Measurements from ENCODE around the gene YIPF2. TPM values are rescaled to one million over a fixed set of nuclear protein-coding genes. Genes with fewer than 3 reads are reported as not detected.

Gene YIPF2
- polyA plus RNA-seq, 3 donors: 12.3 to 25.2 (median 15.5) TPM

GRCh38 chr19:10889880-10890279 is 38.6 kb downstream of the YIPF2 start:
- no peaks in the 10 kb centered on the region for H3K4me1 Mint-ChIP-seq
- WGBS (ENCODE audit: insufficient coverage): no CpG with 5 or more reads among the region's 4 CpGs
- peaks cover 2 to 12% of the 10 kb centered on the region in 2 donors for H3K36me3 Mint-ChIP-seq
- Histone ChIP-seq H3K27me3 (ENCODE audit: control insufficient read depth in 2 of 2, insufficient read depth in 2 of 2, low read length in 2 of 2) (no peaks in the 10 kb centered on the region), H3K27ac (ENCODE audit: low read depth in 1 of 2, low read length in 2 of 2) (no peak overlapping the region), H3K79me2 (ENCODE audit: insufficient read depth, low read length) (peaks cover 23% of the 10 kb centered on the region), H3K4me1 (ENCODE audit: control insufficient read depth in 1 of 2, insufficient read depth in 2 of 2, low read length in 2 of 2) (no peaks in the 10 kb centered on the region), H3K36me3 (replicated peaks in 1 of 2; ENCODE audit: control insufficient read depth in 1 of 2, insufficient read depth in 2 of 2, low read length in 2 of 2) (no peaks in the 10 kb centered on the region), H2AFZ (ENCODE audit: insufficient read depth, low read depth, low read length, poor library complexity, severe bottlenecking) (no peak overlapping the region), H3K9me3 (replicated peaks in 1 of 2; ENCODE audit: control insufficient read depth in 1 of 2, insufficient read depth in 1 of 2, low read length in 2 of 2) (no peaks in the 10 kb centered on the region), H3K9ac (ENCODE audit: insufficient read depth, low read length, poor library complexity, severe bottlenecking) (no peak overlapping the region), H4K20me1 (ENCODE audit: insufficient read depth, low read length) (peaks cover 53% of the 10 kb centered on the region), H3K4me3 (replicated peaks in 1 of 3; ENCODE audit: low read depth in 2 of 3, low read length in 3 of 3) (no peak overlapping the region), H3K4me2 (replicated peaks; ENCODE audit: extremely low read depth, low read length, poor library complexity, severe bottlenecking) (no peak overlapping the region)
- no peak overlapping the region for H3K27ac Mint-ChIP-seq
- intact Hi-C loops (cut with micrococcal nuclease): no loop called here
- H3K4me3 Mint-ChIP-seq: no peak overlapping the region
- TF ChIP-seq CTCF (IDR thresholded peaks at IDR 0.05): no peak
- H3K27me3 Mint-ChIP-seq (ENCODE audit: low read depth in 3 of 3): peaks cover 0 to 2% (median 0%) of the 10 kb centered on the region in 3 donors
- no peaks in the 10 kb centered on the region for H3K9me3 Mint-ChIP-seq
- DNase-seq: no peak

- Mint-ChIP-seq H3K4me3 (no peak overlapping the region), H3K9me3 (no peaks in the 10 kb centered on the region), H3K27ac (no peak overlapping the region), H3K36me3 (peaks cover 2 to 3% of the 10 kb centered on the region in 2 donors), H3K4me1 (peaks cover 4% of the 10 kb centered on the region), H3K27me3 (ENCODE audit: low read depth in 3 of 3) (peaks cover 0 to 3% (median 0%) of the 10 kb centered on the region in 3 donors)
- H3K4me3 ChIP-seq (replicated peaks in 1 of 3; ENCODE audit: low read depth in 2 of 3, low read length in 3 of 3): no peak overlapping the region
- peaks cover 49% of the 10 kb centered on the region for H4K20me1 ChIP-seq (ENCODE audit: insufficient read depth, low read length)
- TF ChIP-seq CTCF (IDR thresholded peaks at IDR 0.05): no peak
- H3K27ac ChIP-seq (ENCODE audit: low read depth in 1 of 2, low read length in 2 of 2): no peak overlapping the region
- no peak overlapping the region for H3K9ac ChIP-seq (ENCODE audit: insufficient read depth, low read length, poor library complexity, severe bottlenecking)
- no peaks in the 10 kb centered on the region for H3K36me3 ChIP-seq (replicated peaks in 1 of 2; ENCODE audit: control insufficient read depth in 1 of 2, insufficient read depth in 2 of 2, low read length in 2 of 2)
- no peak overlapping the region for H2AFZ ChIP-seq (ENCODE audit: insufficient read depth, low read depth, low read length, poor library complexity, severe bottlenecking)
- intact Hi-C loops (cut with micrococcal nuclease): no loop called here
- peaks cover 24% of the 10 kb centered on the region for H3K79me2 ChIP-seq (ENCODE audit: insufficient read depth, low read length)
- no peaks in the 10 kb centered on the region for H3K27me3 ChIP-seq (ENCODE audit: control insufficient read depth in 2 of 2, insufficient read depth in 2 of 2, low read length in 2 of 2)
- 90% methylated on average over 7 of the region's 13 CpGs for WGBS (ENCODE audit: insufficient coverage)
- no peaks in the 10 kb centered on the region for H3K9me3 ChIP-seq (replicated peaks in 1 of 2; ENCODE audit: control insufficient read depth in 1 of 2, insufficient read depth in 1 of 2, low read length in 2 of 2)
- H3K4me1 ChIP-seq (ENCODE audit: control insufficient read depth in 1 of 2, insufficient read depth in 2 of 2, low read length in 2 of 2): no peaks in the 10 kb centered on the region
- H3K4me2 ChIP-seq (replicated peaks; ENCODE audit: extremely low read depth, low read length, poor library complexity, severe bottlenecking): no peak overlapping the region
- DNase-seq: no peak
These were observed 40.0 kb downstream of the YIPF2 start for GRCh38 chr19:10888421-10888866.
